H1 (cell line): ENCODE measurements around the gene IL1RL1. TPM values are rescaled to one million over a fixed set of nuclear protein-coding genes. Genes with fewer than 3 reads are reported as not detected.

ENCODE experiments used
- CTCF ChIA-PET: fragments of 300-600 bp; sonication (Branson Sonifier 250); formaldehyde crosslinking; loops from one replicate; lab custom pipeline; 2021; ENCODE audit not compliant: partially characterized antibody; lab: Charles Lee
- POLR2A ChIA-PET: fragments of 300-600 bp; sonication (Branson Sonifier 250); formaldehyde crosslinking; loops from one replicate; lab custom pipeline; 2021; ENCODE audit warnings: inconsistent platforms; ENCODE audit not compliant: partially characterized antibody; lab: Charles Lee
- DNase-seq, 2 experiments: peaks; one replicate each; pipeline versions ENCODE4 v3.0.0 to v3.0.0-alpha.2; 2010 to 2022; ENCODE audit warnings: low spot score in 2 of 2, low read depth in 1 of 2, mixed read lengths in 1 of 2
- FAIRE-seq: peaks from 2 replicates; lab custom pipeline; 2011; peaks lifted over from hg19 to GRCh38; lab: Jason Lieb, UNC
- H2AFZ ChIP-seq: 2 replicates; pipeline ENCODE4 v1.8.1; 2012; ENCODE audit warnings: low read length, inconsistent platforms
- H2AK5ac ChIP-seq: 2 replicates; pipeline ENCODE4 v1.6.1; 2013; ENCODE audit warnings: low read depth, low read length
- H2BK120ac ChIP-seq: replicated peaks from 2 replicates; pipeline ENCODE3; 2013; ENCODE audit warnings: low read depth, low read length, inconsistent platforms
- H2BK12ac ChIP-seq: 2 replicates; pipeline ENCODE4 v1.6.1; 2013; ENCODE audit warnings: low read depth, low read length
- H2BK15ac ChIP-seq: 2 replicates; pipeline ENCODE4 v1.6.1; 2013; ENCODE audit warnings: low read length
- H2BK20ac ChIP-seq: 2 replicates; pipeline ENCODE4 v1.6.1; 2013; ENCODE audit warnings: low read length
- H2BK5ac ChIP-seq: 2 replicates; pipeline ENCODE4 v1.6.1; 2013; ENCODE audit warnings: low read depth, low read length
- H3K14ac ChIP-seq: 2 replicates; pipeline ENCODE4 v1.6.1; 2013; ENCODE audit warnings: inconsistent platforms; ENCODE audit not compliant: insufficient read length
- H3K18ac ChIP-seq: 2 replicates; pipeline ENCODE4 v1.6.1; 2013; ENCODE audit warnings: low read length; ENCODE audit errors: extremely low read depth
- H3K23ac ChIP-seq: 2 replicates; pipeline ENCODE4 v1.6.1; 2013; ENCODE audit warnings: inconsistent platforms; ENCODE audit not compliant: insufficient read length
- H3K23me2 ChIP-seq: 2 replicates; pipeline ENCODE4 v1.6.1; 2013; ENCODE audit warnings: low read depth, low read length
- H3K27ac ChIP-seq: 2 replicates; pipeline ENCODE4 v1.6.1; 2011; ENCODE audit warnings: low read depth, low read length, inconsistent platforms
- H3K27me3 ChIP-seq, 4 experiments: replicated peaks in 1 of 4; 1 replicate in 1 of 4; 2 replicates in 3 of 4; pipeline versions ENCODE4 v1.6.1 to v1.8.1; 2011 to 2013; ENCODE audit warnings: low read length in 3 of 4, mild to moderate bottlenecking in 3 of 4, inconsistent platforms in 2 of 4, mixed read lengths in 2 of 4, moderate library complexity in 1 of 4; ENCODE audit not compliant: control insufficient read depth in 3 of 4, insufficient read depth in 3 of 4; ENCODE audit errors: extremely low read depth in 1 of 4
- H3K36me3 ChIP-seq, 4 experiments: 2 replicates each; pipeline versions ENCODE4 v1.6.1 to v1.8.1; 2011 to 2013; ENCODE audit warnings: mild to moderate bottlenecking in 4 of 4, low read length in 3 of 4, moderate library complexity in 2 of 4, control low read depth in 1 of 4, inconsistent platforms in 1 of 4; ENCODE audit not compliant: insufficient read depth in 4 of 4, control insufficient read depth in 2 of 4
- H3K4ac ChIP-seq: replicated peaks from 2 replicates; pipeline ENCODE3; 2013; ENCODE audit warnings: low read length, low read depth, mixed read lengths, inconsistent platforms; ENCODE audit not compliant: insufficient read length
- H3K4me1 ChIP-seq, 4 experiments: replicated peaks in 1 of 4; 1 replicate in 1 of 4; 2 replicates in 3 of 4; pipeline versions ENCODE4 v1.6.1 to v1.8.1; 2011 to 2013; ENCODE audit warnings: low read length in 3 of 4, inconsistent platforms in 2 of 4, mixed read lengths in 1 of 4; ENCODE audit not compliant: insufficient read depth in 4 of 4, control insufficient read depth in 3 of 4
- H3K4me2 ChIP-seq, 2 experiments: 2 replicates each; pipeline versions ENCODE4 v1.6.1 to v1.8.1; 2011 to 2013; ENCODE audit warnings: low read depth in 2 of 2, low read length in 2 of 2, control low read depth in 1 of 2, inconsistent platforms in 1 of 2, mild to moderate bottlenecking in 1 of 2; ENCODE audit not compliant: insufficient read depth in 1 of 2
- H3K4me3 ChIP-seq, 4 experiments: fragments of 200-600, 300-600 bp in 1 of 4; sonication (generic), shearing (Covaris generic), sonication (Bioruptor Twin) in 1 of 4; 2 replicates each; pipeline versions ENCODE4 v1.5.1 to v1.8.1; 2011 to 2016; ENCODE audit warnings: low read length in 4 of 4, low read depth in 3 of 4, control low read depth in 2 of 4, inconsistent platforms in 2 of 4, mild to moderate bottlenecking in 2 of 4, mixed read lengths in 1 of 4, moderate library complexity in 1 of 4; ENCODE audit not compliant: insufficient read depth in 2 of 4; ENCODE audit errors: extremely low read depth in 1 of 4
- H3K56ac ChIP-seq: replicated peaks from 2 replicates; pipeline ENCODE3; 2013; ENCODE audit warnings: low read depth, mild to moderate bottlenecking, mixed read lengths, low read length, inconsistent platforms; ENCODE audit not compliant: insufficient read length
- H3K79me1 ChIP-seq: 2 replicates; pipeline ENCODE4 v1.6.1; 2013; ENCODE audit warnings: low read depth, low read length, control low read depth
- H3K79me2 ChIP-seq, 2 experiments: 2 replicates each; pipeline versions ENCODE4 v1.6.1 to v1.8.1; 2012 to 2013; ENCODE audit warnings: low read length in 2 of 2, mild to moderate bottlenecking in 2 of 2, inconsistent platforms in 1 of 2; ENCODE audit not compliant: insufficient read depth in 2 of 2, control insufficient read depth in 1 of 2
- H3K9ac ChIP-seq, 4 experiments: replicated peaks in 1 of 4; 1 replicate in 1 of 4; 2 replicates in 3 of 4; pipeline versions ENCODE4 v1.6.1 to v1.8.1; 2011 to 2013; ENCODE audit warnings: low read depth in 3 of 4, low read length in 3 of 4, control low read depth in 2 of 4, mild to moderate bottlenecking in 2 of 4, moderate library complexity in 2 of 4, inconsistent platforms in 1 of 4; ENCODE audit errors: extremely low read depth in 1 of 4
- H3K9me3 ChIP-seq, 2 experiments: 2 replicates each; pipeline versions ENCODE4 v1.6.1 to v1.8.1; 2012 to 2013; ENCODE audit warnings: mild to moderate bottlenecking in 2 of 2, moderate library complexity in 2 of 2, control low read depth in 1 of 2, inconsistent platforms in 1 of 2, low read depth in 1 of 2, low read length in 1 of 2, mixed read lengths in 1 of 2; ENCODE audit not compliant: insufficient read depth in 2 of 2
- H4K20me1 ChIP-seq, 2 experiments: replicated peaks in 1 of 2; 2 replicates each; pipeline versions ENCODE3 to v1.8.1; 2011 to 2013; ENCODE audit warnings: inconsistent platforms in 2 of 2, low read length in 2 of 2, mild to moderate bottlenecking in 1 of 2; ENCODE audit not compliant: insufficient read depth in 2 of 2, control insufficient read depth in 1 of 2
- H4K5ac ChIP-seq: 2 replicates; pipeline ENCODE4 v1.6.1; 2013; ENCODE audit warnings: low read length, low read depth, mixed read lengths, inconsistent platforms; ENCODE audit not compliant: insufficient read length
- H4K8ac ChIP-seq: 2 replicates; pipeline ENCODE4 v1.8.0; 2013; ENCODE audit warnings: mild to moderate bottlenecking, moderate library complexity, low read length, inconsistent platforms; ENCODE audit not compliant: insufficient read depth; ENCODE audit errors: extremely low read depth
- H4K91ac ChIP-seq: replicated peaks from 2 replicates; pipeline ENCODE3; 2013; ENCODE audit warnings: low read length, mixed read lengths, inconsistent platforms; ENCODE audit not compliant: insufficient read length
- BACH1 ChIP-seq: IDR thresholded peaks from 2 replicates; pipeline ENCODE4 v1.6.1; 2012; ENCODE audit warnings: low read length, improper control_type of control experiment
- CHD1 ChIP-seq: IDR thresholded peaks from 2 replicates; pipeline ENCODE4 v1.6.1; 2012; ENCODE audit warnings: low read depth, low read length, improper control_type of control experiment
- RFX5 ChIP-seq: IDR thresholded peaks from 2 replicates; pipeline ENCODE4 v1.6.1; 2011; ENCODE audit warnings: low read depth, low read length, improper control_type of control experiment, borderline replicate concordance
- SUZ12 ChIP-seq: fragments of 200-600 bp; sonication (generic); IDR thresholded peaks from 2 replicates; pipeline ENCODE4 v1.6.1; 2012; ENCODE audit warnings: mild to moderate bottlenecking, inconsistent platforms, low read length, moderate library complexity, mixed read lengths
- TEAD4 ChIP-seq: IDR thresholded peaks from 2 replicates; pipeline ENCODE4 v1.6.1; 2012; ENCODE audit warnings: low read depth, low read length, inconsistent platforms, mixed read lengths
- ZNF274 ChIP-seq: IDR thresholded peaks from 2 replicates; pipeline ENCODE4 v1.7.0; 2012; ENCODE audit warnings: low read length, borderline replicate concordance; ENCODE audit errors: extremely low read depth
- WGBS, 2 experiments: shearing (Covaris generic) in 1 of 2; methylation state at CpG; one replicate each; pipeline versions ENCODE4 v1.1.6 to v1.1.7; 2013 to 2015; ENCODE audit warnings: low lambda C conversion rate in 2 of 2, mixed read lengths in 2 of 2, inconsistent platforms in 1 of 2, low coverage in 1 of 2, missing lambda C conversion rate in 1 of 2; ENCODE audit not compliant: insufficient replicate concordance in 2 of 2, insufficient coverage in 1 of 2, insufficient read length in 1 of 2; ENCODE audit errors: extremely low coverage in 1 of 2, missing lambda C conversion rate in 1 of 2; 5-methylcytosine and 5-hydroxymethylcytosine counted together
- polyA plus RNA-seq, 7 experiments: library from polyadenylated mRNA; depleted of rRNA in 3 of 7; stranded (reverse) in 5 of 7; unstranded in 2 of 7; fragments of >200 nt in 5 of 7; fragments of 200-250 nt in 2 of 7; gene quantifications; 1 replicate in 5 of 7; 2 replicates in 1 of 7; 4 replicates in 1 of 7; pipeline versions ENCODE4 v1.2.1 to v1.2.3, GENCODE V29; 2011 to 2013; ENCODE audit warnings: missing spikeins in 2 of 7, mixed read lengths in 2 of 7
- total RNA-seq: library from RNA; stranded (reverse); fragmentation: NEBNext Ultra II Directional; extraction: Animal tissue kit (Norgen Biotek cat#: 25700); gene quantifications from 2 replicates; pipeline ENCODE4 v1.2.1, GENCODE V29; 2021

IL1RL1 gene
- total and polyA plus RNA-seq, 2 of the 8 experiments (the other 6 are each of a cell fraction or from before 2014, with no cell fraction given), result not detected

DNA sequence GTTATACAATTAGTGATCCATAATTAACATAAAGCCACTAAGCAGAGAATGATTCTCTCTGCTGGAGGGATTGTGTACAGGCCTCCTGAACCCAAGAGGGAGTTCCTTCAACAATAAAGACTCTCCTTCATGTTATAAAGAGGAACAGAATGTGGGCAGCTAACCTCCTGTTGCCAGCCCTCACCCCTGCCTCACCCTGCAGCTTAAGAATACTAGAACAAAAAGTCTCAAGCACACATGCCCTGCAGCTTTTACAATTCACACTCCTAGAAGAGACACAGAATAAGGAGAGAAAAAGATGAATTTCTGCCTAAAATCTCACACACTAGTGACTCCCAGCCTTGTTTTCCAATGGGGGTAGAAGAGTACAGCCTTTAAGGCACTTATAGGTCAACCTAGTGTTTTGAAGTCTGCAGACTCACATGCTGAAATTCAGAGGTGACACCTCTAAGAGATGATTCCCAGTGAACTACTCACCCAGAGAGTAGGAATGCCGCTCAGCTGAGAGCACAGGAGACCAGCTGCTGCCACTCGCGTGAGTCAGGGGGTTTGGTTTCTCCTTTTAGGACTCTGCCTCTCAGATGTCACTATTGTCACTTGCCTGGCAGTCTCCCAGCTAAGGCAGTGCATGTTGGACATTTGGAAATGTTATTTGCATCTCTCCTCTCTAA, 32.5 kb upstream of the IL1RL1 start:
- H4K20me1 ChIP-seq, result no peaks in the 10 kb centered on the region
- no peak overlapping the region for H4K91ac ChIP-seq
- H2BK20ac ChIP-seq, result no peak overlapping the region
- H3K4me2 ChIP-seq, result no peak overlapping the region
- no peak for TF ChIP-seq RFX5
- TF ChIP-seq ZNF274, result no peak
- no peak for TF ChIP-seq CHD1
- TF ChIP-seq SUZ12, result no peak
- no peak for TF ChIP-seq TEAD4
- no peak for TF ChIP-seq BACH1
- no peak overlapping the region for H4K8ac ChIP-seq
- no peak overlapping the region for H3K56ac ChIP-seq
- H3K79me1 ChIP-seq, result no peaks in the 10 kb centered on the region
- DNase-seq, result no peak
- H2BK15ac ChIP-seq, result no peak overlapping the region
- no peak overlapping the region for H2BK120ac ChIP-seq
- no peaks in the 10 kb centered on the region for H3K27me3 ChIP-seq
- no peak overlapping the region for H3K4ac ChIP-seq
- H2AFZ ChIP-seq, result no peak overlapping the region
- WGBS, 2 experiments, result 89% methylated on average over 3 of the region's 3 CpGs; no CpG with 5 or more reads in 1 of the 2 experiments
- H2AK5ac ChIP-seq, result no peak overlapping the region
- H4K5ac ChIP-seq, result no peak overlapping the region
- no peak overlapping the region for H3K4me3 ChIP-seq
- H3K18ac ChIP-seq, result no peak overlapping the region
- H3K36me3 ChIP-seq, result no peaks in the 10 kb centered on the region
- H2BK12ac ChIP-seq, result no peak overlapping the region
- FAIRE-seq, result no peak
- CTCF ChIA-PET, result no interaction called here
- no peak overlapping the region for H3K9ac ChIP-seq
- no peaks in the 10 kb centered on the region for H3K79me2 ChIP-seq
- H3K9me3 ChIP-seq, result no peaks in the 10 kb centered on the region
- no peaks in the 10 kb centered on the region for H3K23me2 ChIP-seq
- H2BK5ac ChIP-seq, result no peak overlapping the region
- no peaks in the 10 kb centered on the region for H3K4me1 ChIP-seq
- no peak overlapping the region for H3K23ac ChIP-seq
- H3K14ac ChIP-seq, result no peak overlapping the region
- H3K27ac ChIP-seq, result no peak overlapping the region
- POLR2A ChIA-PET, result no interaction called here
